ENCODE measurements around the gene MTHFD1L. TPM values are rescaled to one million over a fixed set of nuclear protein-coding genes. Genes with fewer than 3 reads are reported as not detected.
"Not testable (repeated sequence)": the region's sequence is repeated elsewhere in the genome, so short reads cannot be mapped to it uniquely, and the experiment has no call there.

Gene MTHFD1L
- total RNA-seq, 6 experiments from 2014 or later, result 67.5 to 88.7 (median 80.9) TPM

- Mint-ChIP-seq H3K4me3 (no peak overlapping the region), H3K9me3 (no peaks in the 10 kb centered on the region), H3K36me3 (ENCODE audit: low read depth) (peaks cover 64% of the 10 kb centered on the region), H3K27ac (no peak overlapping the region), H3K4me1 (ENCODE audit: low read depth) (peaks cover 11% of the 10 kb centered on the region), H3K27me3 (ENCODE audit: insufficient read depth) (no peaks in the 10 kb centered on the region; the same call in 1 of the 2 replicates)
- TF ChIP-seq CTCF (IDR thresholded peaks at IDR 0.05), result no peak
- no peak for DNase-seq
Observed at GRCh38 chr6:151027295-151027747, 161.8 kb downstream of the MTHFD1L start.

GRCh38 chr6:151027936-151028838, 162.7 kb downstream of the MTHFD1L start:
- H3K4me1 Mint-ChIP-seq (ENCODE audit: low read depth), result 0 out of 2 replicates have a peak, but pooled peaks cover 5% of the 10 kb centered on the region
- H3K27ac Mint-ChIP-seq, result no peak overlapping the region
- H3K4me3 Mint-ChIP-seq, result no peak overlapping the region
- no peaks in the 10 kb centered on the region for H3K9me3 Mint-ChIP-seq
- peaks cover 68% of the 10 kb centered on the region for H3K36me3 Mint-ChIP-seq (ENCODE audit: low read depth)
- TF ChIP-seq CTCF (IDR thresholded peaks at IDR 0.05), result no peak
- DNase-seq, result no peak
- H3K27me3 Mint-ChIP-seq (ENCODE audit: insufficient read depth), result no peaks in the 10 kb centered on the region; the same call in 1 of the 2 replicates

- 0 out of 2 replicates have a peak, but pooled peaks cover 5% of the 10 kb centered on the region for H3K4me1 Mint-ChIP-seq (ENCODE audit: low read depth)
- no peak for DNase-seq
- H3K9me3 Mint-ChIP-seq, result no peaks in the 10 kb centered on the region
- peaks cover 68% of the 10 kb centered on the region for H3K36me3 Mint-ChIP-seq (ENCODE audit: low read depth)
- no peak overlapping the region for H3K27ac Mint-ChIP-seq
- H3K4me3 Mint-ChIP-seq, result no peak overlapping the region
- H3K27me3 Mint-ChIP-seq (ENCODE audit: insufficient read depth), result no peaks in the 10 kb centered on the region; the same call in 1 of the 2 replicates
- no peak for TF ChIP-seq CTCF (IDR thresholded peaks at IDR 0.05)
Observed at GRCh38 chr6:151029970-151030369, 164.5 kb downstream of the MTHFD1L start.

GRCh38 chr6:151032034-151032433, 166.5 kb downstream of the MTHFD1L start:
- no peak for TF ChIP-seq CTCF (IDR thresholded peaks at IDR 0.05)
- no peak for DNase-seq
- Mint-ChIP-seq H3K9me3 (no peaks in the 10 kb centered on the region), H3K27ac (no peak overlapping the region), H3K4me1 (ENCODE audit: low read depth) (peaks cover 23% of the 10 kb centered on the region), H3K36me3 (ENCODE audit: low read depth) (peaks cover 64% of the 10 kb centered on the region), H3K27me3 (ENCODE audit: insufficient read depth) (no peaks in the 10 kb centered on the region; the same call in 1 of the 2 replicates), H3K4me3 (no peak overlapping the region)

- no peaks in the 10 kb centered on the region for H3K9me3 Mint-ChIP-seq
- H3K27ac Mint-ChIP-seq, result peak overlapping the region; percentile 91
- peaks cover 52% of the 10 kb centered on the region for H3K4me1 Mint-ChIP-seq (ENCODE audit: low read depth)
- TF ChIP-seq CTCF (IDR thresholded peaks at IDR 0.05), result no peak
- H3K4me3 Mint-ChIP-seq, result no peak overlapping the region
- no peak for DNase-seq
- H3K36me3 Mint-ChIP-seq (ENCODE audit: low read depth), result peaks cover 66% of the 10 kb centered on the region
- H3K27me3 Mint-ChIP-seq (ENCODE audit: insufficient read depth), result no peaks in the 10 kb centered on the region; the same call in 1 of the 2 replicates
Observed at GRCh38 chr6:151034825-151035781, 169.6 kb downstream of the MTHFD1L start.

GRCh38 chr6:151036211-151036721, 170.8 kb downstream of the MTHFD1L start:
- H3K27ac Mint-ChIP-seq, result peak overlapping the region; percentile 91
- DNase-seq, result peak; percentile 92
- H3K9me3 Mint-ChIP-seq; H3K27me3 Mint-ChIP-seq (ENCODE audit: insufficient read depth): not testable (repeated sequence)
- peaks cover 60% of the 10 kb centered on the region for H3K4me1 Mint-ChIP-seq (ENCODE audit: low read depth)
- peaks cover 61% of the 10 kb centered on the region for H3K36me3 Mint-ChIP-seq (ENCODE audit: low read depth)
- H3K4me3 Mint-ChIP-seq, result peak overlapping the region; percentile 42
